HFFc6 (cell line): ENCODE data around the gene CAB39. TPM values are rescaled to one million over a fixed set of nuclear protein-coding genes. Genes with fewer than 3 reads are reported as not detected.
A peak's percentile ranks its signal among the peaks of the same experiment; 100 is the strongest.

ENCODE experiments used
- DNase-seq: peaks from one replicate; pipeline ENCODE4 v3.0.0-alpha.2; 2018
- H3K27ac Mint-ChIP-seq: 2 replicates; pipeline ENCODE4 v1.8.0; 2020; ENCODE audit warnings: mild to moderate bottlenecking, mixed read lengths
- H3K27me3 Mint-ChIP-seq: 2 replicates; pipeline ENCODE4 v1.8.0; 2021; ENCODE audit warnings: mild to moderate bottlenecking, moderate library complexity, mixed read lengths; ENCODE audit not compliant: insufficient read depth
- H3K36me3 Mint-ChIP-seq: 2 replicates; pipeline ENCODE4 v1.8.0; 2021; ENCODE audit warnings: low read depth, mixed read lengths
- H3K4me1 Mint-ChIP-seq: 2 replicates; pipeline ENCODE4 v1.8.0; 2020; ENCODE audit warnings: low read depth, mixed read lengths
- H3K4me3 Mint-ChIP-seq: 2 replicates; pipeline ENCODE4 v1.8.0; 2020; ENCODE audit warnings: mild to moderate bottlenecking, moderate library complexity, mixed read lengths
- H3K9me3 Mint-ChIP-seq: 2 replicates; pipeline ENCODE4 v1.8.0; 2020; ENCODE audit warnings: mild to moderate bottlenecking, mixed read lengths
- CTCF ChIP-seq: fragments of 200-600 bp; sonication (generic); IDR thresholded peaks from 2 replicates; pipeline ENCODE4 v1.5.0; 2021; ENCODE audit warnings: antibody characterized with exemption, mild to moderate bottlenecking
- total RNA-seq, 6 experiments: library from RNA; stranded (reverse); fragmentation: NEBNext Ultra II Directional; extraction: Animal tissue kit (Norgen Biotek cat#: 25700); gene quantifications; 2 replicates in 1 of 6; 3 replicates in 5 of 6; pipeline ENCODE4 v1.2.3, GENCODE V29; 2021

The CAB39 gene
- total RNA-seq, 6 experiments from 2014 or later, result 50.5 to 60.5 (median 55.4) TPM

- peak overlapping the region; percentile 91 for H3K4me3 Mint-ChIP-seq
- DNase-seq, result peak; percentile 78
Observed at GRCh38 chr2:230714136-230714480, 1.5 kb downstream of the CAB39 start.

GRCh38 chr2:230715201-230715600 lies 2.6 kb downstream of the CAB39 start:
- H3K4me3 Mint-ChIP-seq, result peak overlapping the region; percentile 91
- TF ChIP-seq CTCF, result no peak
- peak overlapping the region; percentile 68 for H3K27ac Mint-ChIP-seq
- H3K4me1 Mint-ChIP-seq, result peaks cover 57% of the 10 kb centered on the region
- DNase-seq, result no peak
- no peaks in the 10 kb centered on the region for H3K9me3 Mint-ChIP-seq
- H3K36me3 Mint-ChIP-seq, result peaks cover 21% of the 10 kb centered on the region
- peaks cover 2% of the 10 kb centered on the region for H3K27me3 Mint-ChIP-seq

More at GRCh38 chr2:230714136-230714480, 1.5 kb downstream of the CAB39 start:
- peaks cover 21% of the 10 kb centered on the region for H3K36me3 Mint-ChIP-seq
- no peaks in the 10 kb centered on the region for H3K9me3 Mint-ChIP-seq
- no peak for TF ChIP-seq CTCF
- peaks cover 2% of the 10 kb centered on the region for H3K27me3 Mint-ChIP-seq
- peaks cover 47% of the 10 kb centered on the region for H3K4me1 Mint-ChIP-seq
- peak overlapping the region; percentile 87 for H3K27ac Mint-ChIP-seq

GRCh38 chr2:230716588-230716987 lies 3.9 kb downstream of the CAB39 start:
- H3K27me3 Mint-ChIP-seq, result peaks cover 2% of the 10 kb centered on the region
- DNase-seq, result no peak
- TF ChIP-seq CTCF, result no peak
- H3K9me3 Mint-ChIP-seq, result no peaks in the 10 kb centered on the region
- no peak overlapping the region for H3K4me3 Mint-ChIP-seq
- H3K27ac Mint-ChIP-seq, result no peak overlapping the region
- peaks cover 66% of the 10 kb centered on the region for H3K4me1 Mint-ChIP-seq
- peaks cover 21% of the 10 kb centered on the region for H3K36me3 Mint-ChIP-seq

GRCh38 chr2:230717600-230717999 lies 5.0 kb downstream of the CAB39 start:
- H3K9me3 Mint-ChIP-seq, result no peaks in the 10 kb centered on the region
- no peak for DNase-seq
- no peak for TF ChIP-seq CTCF
- H3K27ac Mint-ChIP-seq, result peak overlapping the region; percentile 33; the same call in 1 of the 2 replicates
- peak overlapping the region; percentile 1; the same call in 1 of the 2 replicates for H3K4me3 Mint-ChIP-seq
- H3K27me3 Mint-ChIP-seq, result no peaks in the 10 kb centered on the region; the same call in 1 of the 2 replicates
- peaks cover 64% of the 10 kb centered on the region for H3K4me1 Mint-ChIP-seq
- H3K36me3 Mint-ChIP-seq, result peaks cover 21% of the 10 kb centered on the region

- H3K9me3 Mint-ChIP-seq, result no peaks in the 10 kb centered on the region
- no peak for DNase-seq
- H3K36me3 Mint-ChIP-seq, result peaks cover 21% of the 10 kb centered on the region
- no peak overlapping the region for H3K4me3 Mint-ChIP-seq
- peaks cover 71% of the 10 kb centered on the region for H3K4me1 Mint-ChIP-seq
- no peak for TF ChIP-seq CTCF
- H3K27ac Mint-ChIP-seq, result peak overlapping the region; percentile 33; the same call in 1 of the 2 replicates
- H3K27me3 Mint-ChIP-seq, result no peaks in the 10 kb centered on the region
Observed at GRCh38 chr2:230719340-230719739, 6.7 kb downstream of the CAB39 start.

- TF ChIP-seq CTCF, result no peak
- Mint-ChIP-seq H3K4me3 (peak overlapping the region; percentile 18), H3K27me3 (no peaks in the 10 kb centered on the region), H3K4me1 (peaks cover 55% of the 10 kb centered on the region), H3K36me3 (peaks cover 14% of the 10 kb centered on the region), H3K9me3 (no peaks in the 10 kb centered on the region), H3K27ac (peak overlapping the region; percentile 54)
- no peak for DNase-seq
Observed at GRCh38 chr2:230721712-230722111, 9.1 kb downstream of the CAB39 start.
